Transverse colon (tissue), 4 donors: ENCODE data around the gene ABCC11.

ENCODE experiments used
- POLR2A ChIP-seq: fragments of 450-650 bp; IDR thresholded peaks from one replicate; pipeline ENCODE4 v1.6.1; 2016; ENCODE audit warnings: antibody characterized with exemption, mild to moderate bottlenecking, moderate library complexity
- POLR2AphosphoS5 ChIP-seq, 3 donors: sonication (generic); formaldehyde crosslinking; IDR thresholded peaks; one replicate each; pipeline ENCODE4 v1.6.1; 2016; ENCODE audit warnings: antibody characterized with exemption in 3 of 3
- TF ChIP-seq, protein P1 (sequence below), 5 experiments: fragments of 200-600 bp in 3 of 5; fragments of 450-650 bp in 2 of 5; sonication (generic) in 3 of 5; IDR thresholded peaks; 1 replicate in 2 of 5; 2 replicates in 3 of 5; pipeline ENCODE4 v1.5.1; 2016 to 2017; ENCODE audit warnings: antibody characterized with exemption in 5 of 5, inconsistent platforms in 3 of 5, mild to moderate bottlenecking in 2 of 5, moderate library complexity in 1 of 5

DNA sequence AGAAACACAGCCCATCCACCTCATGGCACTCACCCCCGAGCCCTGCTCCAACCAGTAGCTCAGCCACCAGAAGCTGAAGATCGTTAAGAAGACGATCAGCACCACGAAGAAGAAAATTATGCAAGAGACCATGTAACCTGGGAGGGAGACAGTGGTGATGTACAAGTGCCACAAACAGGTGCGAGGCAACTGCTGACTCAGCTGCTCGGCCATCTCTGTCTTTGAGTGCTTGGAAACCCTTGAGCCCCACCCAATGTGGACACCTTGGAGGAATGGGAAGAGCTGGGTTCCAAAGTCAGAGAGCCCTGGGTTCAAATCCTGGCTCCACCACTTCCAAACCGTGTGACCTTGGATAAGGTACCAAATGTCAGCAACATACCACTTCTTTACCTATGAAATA is 53.5 kb downstream of the ABCC11 start:
- TF ChIP-seq, protein P1, sequence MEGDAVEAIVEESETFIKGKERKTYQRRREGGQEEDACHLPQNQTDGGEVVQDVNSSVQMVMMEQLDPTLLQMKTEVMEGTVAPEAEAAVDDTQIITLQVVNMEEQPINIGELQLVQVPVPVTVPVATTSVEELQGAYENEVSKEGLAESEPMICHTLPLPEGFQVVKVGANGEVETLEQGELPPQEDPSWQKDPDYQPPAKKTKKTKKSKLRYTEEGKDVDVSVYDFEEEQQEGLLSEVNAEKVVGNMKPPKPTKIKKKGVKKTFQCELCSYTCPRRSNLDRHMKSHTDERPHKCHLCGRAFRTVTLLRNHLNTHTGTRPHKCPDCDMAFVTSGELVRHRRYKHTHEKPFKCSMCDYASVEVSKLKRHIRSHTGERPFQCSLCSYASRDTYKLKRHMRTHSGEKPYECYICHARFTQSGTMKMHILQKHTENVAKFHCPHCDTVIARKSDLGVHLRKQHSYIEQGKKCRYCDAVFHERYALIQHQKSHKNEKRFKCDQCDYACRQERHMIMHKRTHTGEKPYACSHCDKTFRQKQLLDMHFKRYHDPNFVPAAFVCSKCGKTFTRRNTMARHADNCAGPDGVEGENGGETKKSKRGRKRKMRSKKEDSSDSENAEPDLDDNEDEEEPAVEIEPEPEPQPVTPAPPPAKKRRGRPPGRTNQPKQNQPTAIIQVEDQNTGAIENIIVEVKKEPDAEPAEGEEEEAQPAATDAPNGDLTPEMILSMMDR (IDR thresholded peaks at IDR 0.05) = no peak
- TF ChIP-seq POLR2A (no peak), POLR2AphosphoS5 (IDR thresholded peaks at IDR 0.05) (no peak)
